NCI-H82 (cell line): ENCODE measurements around the gene ZNF581.

Experiments
- DNase-seq: peaks from one replicate; lab custom pipeline; 2025; lab: John Stamatoyannopoulos, UW

The ZNF581 gene

DNA sequence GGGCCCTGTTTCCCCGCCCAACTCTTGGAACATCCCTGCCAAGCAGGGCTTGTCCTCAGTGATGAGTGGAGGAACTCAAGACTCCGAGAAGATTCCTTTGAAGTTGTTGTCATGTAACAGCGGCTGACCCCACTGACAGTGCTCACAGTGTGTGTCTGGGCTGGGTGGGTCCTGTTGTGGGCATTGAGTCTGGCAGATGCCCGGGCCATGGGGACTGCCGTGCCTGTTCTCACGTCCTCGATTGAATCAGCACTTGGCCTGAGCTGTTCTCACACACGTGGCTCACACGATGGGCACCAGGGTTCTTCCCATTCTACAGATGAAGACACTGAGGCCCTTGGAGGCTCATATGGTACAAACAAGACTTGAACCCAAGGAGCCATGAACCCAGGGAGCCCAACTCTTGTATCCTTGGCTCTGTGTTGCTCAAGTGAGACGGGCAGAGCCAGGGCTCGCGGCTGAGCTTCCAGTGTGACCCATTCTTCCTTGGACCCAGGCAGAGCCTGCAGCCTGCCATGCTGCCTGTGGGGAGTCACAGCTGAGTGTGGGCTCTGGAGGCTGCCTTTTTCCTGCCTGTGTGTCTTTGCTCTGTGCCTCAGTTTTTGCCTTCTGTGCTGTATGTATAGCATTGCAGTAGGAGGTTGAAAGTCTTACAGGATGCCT lies 23.0 kb downstream of the ZNF581 start:
- no peak for DNase-seq

DNA sequence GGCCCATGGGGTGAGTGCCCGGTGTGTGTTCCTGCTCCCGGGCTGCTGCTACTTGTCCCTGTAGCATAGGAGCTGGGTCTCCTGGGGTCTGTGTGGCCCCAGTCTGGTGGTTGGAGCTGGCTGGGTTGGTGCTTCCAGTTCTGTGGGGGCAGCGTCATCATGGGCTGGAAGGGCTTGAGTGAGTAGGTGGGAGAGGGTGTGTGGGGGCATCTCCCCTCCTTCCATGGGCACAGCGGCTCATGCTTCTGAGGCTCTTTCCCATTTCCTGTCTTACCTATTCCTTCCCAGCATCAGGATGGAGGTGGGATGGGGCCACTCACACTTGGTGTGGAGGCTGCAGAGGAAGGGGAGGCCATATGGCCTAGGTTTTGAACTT lies 23.5 kb downstream of the ZNF581 start:
- DNase-seq, result no peak

DNA sequence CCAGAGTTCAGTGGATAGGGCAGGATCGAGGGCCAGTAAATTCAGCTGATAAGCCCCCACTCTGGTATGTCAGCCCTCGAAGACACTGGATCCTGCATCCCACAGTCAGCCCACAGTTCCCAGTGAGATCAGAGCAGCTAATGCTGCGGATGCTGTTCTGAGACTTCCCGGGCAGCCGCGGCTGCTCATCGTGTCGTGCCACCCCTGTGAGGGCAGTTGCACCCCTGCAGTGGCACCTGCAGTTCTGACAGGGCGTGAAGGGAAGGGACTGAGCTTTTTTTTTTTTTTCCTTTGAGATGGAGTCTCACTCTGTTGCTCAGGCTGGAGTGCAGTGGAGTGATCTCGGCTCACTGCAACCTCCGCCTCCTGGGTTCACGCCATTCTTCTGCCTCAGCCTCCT lies 24.1 kb downstream of the ZNF581 start:
- no peak for DNase-seq

DNA sequence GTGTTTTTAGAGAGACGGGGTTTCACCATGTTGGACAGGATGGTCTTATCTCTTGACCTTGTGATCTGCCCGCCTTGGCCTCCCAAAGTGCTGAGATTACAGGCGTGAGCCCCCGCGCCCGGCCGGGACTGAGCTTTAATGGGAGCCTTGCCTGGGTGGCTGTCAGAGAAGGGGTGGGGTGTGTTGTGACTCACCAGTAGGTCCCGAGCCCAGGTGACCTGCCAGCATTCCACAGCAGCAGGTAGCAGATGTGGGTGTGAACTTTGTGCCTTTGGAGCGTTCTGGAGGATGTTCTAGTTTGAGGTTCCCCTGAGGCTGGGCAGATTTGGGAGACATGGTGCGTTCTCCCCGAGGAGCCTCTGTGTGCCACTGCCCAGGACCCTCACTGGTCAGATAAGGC lies 24.5 kb downstream of the ZNF581 start:
- DNase-seq, result no peak

DNA sequence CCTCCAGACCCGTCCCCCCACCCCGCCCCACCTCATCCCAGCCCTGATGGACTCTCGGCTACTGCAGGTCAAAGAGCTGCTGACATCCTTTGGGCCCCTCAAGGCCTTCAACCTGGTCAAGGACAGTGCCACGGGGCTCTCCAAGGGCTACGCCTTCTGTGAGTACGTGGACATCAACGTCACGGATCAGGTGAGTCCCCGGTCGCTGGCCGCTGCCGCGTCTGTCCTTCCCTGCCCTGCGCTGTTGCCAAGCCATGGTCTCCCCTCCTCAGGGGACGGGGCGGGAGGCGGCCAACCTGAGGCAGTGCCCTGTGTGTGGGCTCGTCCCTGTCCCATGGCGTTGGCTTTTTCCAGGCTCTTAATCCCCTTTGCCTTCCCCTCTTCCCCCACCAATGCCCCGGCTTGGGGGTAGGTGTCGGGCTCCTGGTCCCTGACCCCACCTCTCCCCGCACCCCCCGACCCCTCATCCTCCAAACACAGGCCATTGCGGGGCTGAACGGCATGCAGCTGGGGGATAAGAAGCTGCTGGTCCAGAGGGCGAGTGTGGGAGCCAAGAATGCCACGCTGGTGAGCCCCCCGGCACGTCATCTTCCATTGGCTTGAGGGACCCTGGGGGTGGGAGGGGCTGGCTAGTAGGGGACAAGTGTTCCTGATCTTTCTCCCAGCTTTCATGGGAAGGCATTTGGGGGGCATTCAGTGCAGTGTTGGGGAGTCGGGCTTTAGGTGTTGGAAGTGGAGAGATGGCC lies 25.3 kb downstream of the ZNF581 start:
- DNase-seq, result no peak

DNA sequence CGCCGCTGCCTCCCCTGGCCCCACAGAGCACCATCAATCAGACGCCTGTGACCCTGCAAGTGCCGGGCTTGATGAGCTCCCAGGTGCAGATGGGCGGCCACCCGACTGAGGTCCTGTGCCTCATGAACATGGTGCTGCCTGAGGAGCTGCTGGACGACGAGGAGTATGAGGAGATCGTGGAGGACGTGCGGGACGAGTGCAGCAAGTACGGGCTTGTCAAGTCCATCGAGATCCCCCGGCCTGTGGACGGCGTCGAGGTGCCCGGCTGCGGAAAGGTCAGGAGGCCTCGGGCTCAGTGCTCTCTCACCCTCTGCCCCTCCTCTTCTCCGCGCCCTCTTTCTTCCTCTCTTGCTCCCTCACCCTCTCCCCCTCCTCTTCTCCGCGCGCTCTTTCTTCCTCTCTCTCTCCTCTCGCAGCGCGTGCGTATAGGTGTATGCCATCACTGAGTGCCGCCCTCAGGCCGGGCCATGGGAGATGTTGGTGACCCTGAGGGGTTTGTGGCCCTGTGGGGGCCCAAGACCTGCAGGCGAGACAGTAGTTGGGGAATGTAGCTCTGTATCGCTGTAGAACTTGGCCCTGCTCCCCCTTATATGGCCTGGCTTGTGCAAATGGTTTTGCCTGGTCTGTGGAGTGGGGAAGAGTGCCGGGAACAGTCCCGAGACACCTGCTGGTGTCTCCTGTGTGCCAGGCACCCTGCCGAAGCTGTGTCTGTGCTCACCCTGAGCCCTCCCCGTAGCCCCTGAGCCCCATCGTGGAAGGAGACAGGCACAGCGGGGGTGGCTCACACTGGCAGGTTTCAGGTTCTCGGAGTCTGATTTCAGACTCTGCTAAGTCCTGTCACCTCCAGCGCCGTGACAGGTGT lies 26.2 kb downstream of the ZNF581 start:
- no peak for DNase-seq

DNA sequence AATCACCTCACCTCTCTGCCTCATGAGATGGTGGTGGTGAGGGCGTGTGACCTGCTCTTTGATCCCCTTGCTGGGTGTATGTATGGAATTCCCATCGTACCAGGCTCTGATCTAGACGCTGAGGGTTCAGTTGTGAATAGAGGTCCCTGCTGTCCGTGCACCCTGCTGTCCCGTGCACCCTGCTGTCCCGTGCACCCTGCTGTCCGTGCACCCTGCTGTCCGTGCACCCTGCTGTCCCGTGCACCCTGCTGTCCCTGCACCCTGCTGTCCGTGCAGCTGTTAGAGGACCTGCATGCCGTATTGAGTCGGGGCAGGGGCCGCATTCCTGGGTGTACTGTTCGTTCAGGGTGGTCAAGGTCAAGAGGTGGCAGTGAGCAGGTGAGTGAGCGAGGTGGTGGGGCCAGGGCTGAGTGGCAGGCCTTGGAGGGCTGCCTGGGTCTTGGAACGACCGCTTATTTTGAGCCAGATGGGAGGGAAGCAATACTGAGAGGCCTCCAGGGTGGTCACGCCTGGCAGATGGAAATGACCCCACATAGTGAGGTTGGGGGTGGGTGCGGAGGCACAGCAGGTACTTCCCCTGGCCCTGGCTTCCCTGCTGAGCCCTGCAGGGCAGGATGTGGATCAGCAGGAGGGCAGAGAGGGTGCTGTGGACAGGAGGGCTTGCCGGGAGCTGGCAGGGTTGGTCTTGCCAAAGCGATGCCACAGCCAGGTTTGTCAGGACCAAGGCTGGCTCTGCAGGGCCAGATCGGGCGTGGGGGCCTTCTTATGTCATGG lies 27.0 kb downstream of the ZNF581 start:
- DNase-seq, result peak; percentile 17

DNA sequence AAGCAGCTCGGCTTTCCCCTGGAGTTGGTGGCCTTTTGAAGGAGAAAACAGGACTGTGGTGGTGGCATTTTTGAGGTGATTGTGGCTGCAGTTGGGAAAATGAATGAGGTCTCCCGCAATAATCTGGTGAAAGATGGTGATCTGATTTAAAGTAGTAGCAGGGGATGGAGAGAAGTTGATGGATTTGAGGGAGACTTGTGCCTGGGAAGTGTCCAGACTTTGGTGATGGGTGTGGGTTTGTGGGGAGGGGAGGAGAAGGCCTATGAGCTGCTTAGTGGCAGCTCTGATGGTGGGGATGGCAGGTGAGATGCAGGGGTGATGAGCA lies 27.6 kb downstream of the ZNF581 start:
- DNase-seq, result no peak

DNA sequence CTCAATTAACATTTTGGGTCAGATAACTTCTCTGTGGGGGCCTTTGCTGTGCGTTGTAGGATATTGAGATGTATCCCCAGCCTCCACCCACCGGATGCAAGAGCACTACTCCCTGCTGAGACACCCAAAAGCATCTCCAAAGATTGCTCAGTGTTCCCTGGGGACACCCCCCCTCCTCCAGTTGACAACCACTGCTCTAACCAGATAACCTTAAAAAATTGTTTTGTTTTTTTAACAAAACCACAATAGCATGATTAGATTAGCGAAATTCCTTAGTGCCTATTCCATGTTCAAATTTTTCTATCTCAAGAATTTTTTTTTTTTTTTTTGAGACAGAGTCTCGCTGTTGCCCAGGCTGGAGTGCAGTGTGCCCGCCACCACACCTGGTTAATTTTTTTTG lies 29.0 kb downstream of the ZNF581 start:
- no peak for DNase-seq

DNA sequence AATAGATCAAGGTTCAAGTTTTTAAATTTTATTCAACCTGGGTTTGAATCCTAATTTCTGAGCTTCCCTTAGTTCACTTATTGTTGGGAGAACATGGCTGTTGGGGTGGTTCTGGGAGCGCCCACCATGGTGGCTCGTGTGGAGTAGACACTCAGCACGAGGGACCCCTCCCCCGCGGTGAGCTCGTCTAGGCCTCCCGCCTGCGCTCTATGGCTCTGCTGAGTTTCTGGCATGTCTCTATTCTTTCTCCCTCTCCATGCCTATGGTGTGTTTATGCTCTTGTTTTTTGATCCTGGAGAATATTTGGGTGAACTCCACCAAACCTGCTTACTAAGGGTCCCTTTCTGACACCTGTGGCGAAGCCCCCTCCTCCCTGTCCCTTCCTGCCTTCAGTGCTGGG lies 30.0 kb downstream of the ZNF581 start:
- DNase-seq, result peak; percentile 55

DNA sequence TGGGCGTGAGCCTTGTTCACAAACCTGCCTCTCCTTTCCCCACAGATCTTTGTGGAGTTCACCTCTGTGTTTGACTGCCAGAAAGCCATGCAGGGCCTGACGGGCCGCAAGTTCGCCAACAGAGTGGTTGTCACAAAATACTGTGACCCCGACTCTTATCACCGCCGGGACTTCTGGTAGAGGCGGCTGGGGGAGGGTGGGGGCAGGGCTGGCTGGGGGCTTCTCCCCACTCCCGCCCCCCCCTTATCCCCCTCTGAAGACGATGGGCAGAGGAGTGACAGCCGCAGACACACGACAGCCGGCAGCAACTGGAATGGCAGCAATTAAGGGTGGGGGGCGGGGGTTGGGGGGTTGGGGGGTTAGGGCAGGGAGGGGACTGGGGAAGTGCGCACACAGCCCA lies 30.4 kb downstream of the ZNF581 start:
- DNase-seq, result no peak

DNA sequence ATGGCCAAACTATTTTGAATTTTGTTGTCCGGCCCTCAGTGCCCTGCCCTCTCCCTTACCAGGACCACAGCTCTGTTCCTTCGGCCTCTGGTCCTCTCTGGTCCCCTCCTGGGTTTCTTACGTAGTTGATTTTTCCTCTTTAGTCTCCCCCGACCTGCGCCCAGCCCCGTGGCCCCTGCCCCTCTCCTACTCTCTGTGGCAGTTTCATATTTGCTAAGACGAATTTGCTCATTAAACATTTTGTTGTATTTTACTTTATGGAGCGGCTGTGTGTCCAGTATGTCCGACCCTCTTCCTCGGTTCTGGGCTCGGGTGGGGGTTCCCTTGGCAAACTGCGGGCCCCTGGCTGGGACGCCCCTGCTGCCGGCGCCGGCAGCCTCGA lies 31.0 kb downstream of the ZNF581 start:
- DNase-seq, result peak; percentile 22

DNA sequence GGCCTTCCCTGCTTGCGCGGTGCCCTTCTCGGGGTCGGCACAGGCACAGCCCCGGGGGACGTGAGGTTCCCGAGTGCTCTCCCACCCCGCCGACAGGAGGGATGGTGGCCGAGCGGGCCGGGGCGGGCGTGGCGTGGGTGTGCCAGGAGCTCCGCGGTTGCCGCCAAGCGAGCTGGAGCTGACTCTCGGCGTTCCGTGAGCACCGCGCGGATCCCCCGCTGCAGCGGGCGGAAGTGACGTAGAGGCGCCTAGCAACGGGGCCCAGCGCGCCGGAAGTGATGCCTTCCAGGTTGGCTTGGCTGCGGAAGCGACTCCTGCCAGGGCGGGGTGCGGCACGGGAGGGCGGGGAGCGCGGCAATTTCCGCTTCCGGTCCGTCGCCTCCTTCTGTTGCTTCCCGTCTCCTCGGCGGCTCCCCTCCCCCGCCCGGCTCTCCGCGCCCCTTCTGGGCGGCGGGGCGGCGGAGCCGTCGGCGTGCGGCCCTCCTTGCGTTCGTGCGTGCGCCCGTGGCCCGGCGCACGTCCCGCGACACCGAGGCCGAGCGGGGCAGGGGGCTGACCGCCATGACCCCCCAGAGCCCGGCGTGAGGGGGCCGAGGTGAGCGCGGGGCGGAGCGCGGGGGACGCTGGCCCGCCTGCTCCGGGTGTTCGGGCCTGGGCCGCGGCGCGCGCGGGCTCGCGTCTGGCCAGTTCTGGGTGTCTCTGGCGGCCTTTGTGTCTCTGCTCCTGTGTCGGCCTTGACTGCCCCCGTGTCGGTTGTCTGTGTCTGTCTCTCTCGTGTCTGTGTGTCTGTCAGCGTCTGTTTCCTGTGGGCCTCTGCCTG lies 31.6 kb downstream of the ZNF581 start, which contains the start of gene EPN1:
TSS of gene EPN1 (plus strand) at position 386 of the 820 bp plus-strand sequence. CDS start 3,402 bp downstream, outside the sequence.
- peak; percentile 98 for DNase-seq

DNA sequence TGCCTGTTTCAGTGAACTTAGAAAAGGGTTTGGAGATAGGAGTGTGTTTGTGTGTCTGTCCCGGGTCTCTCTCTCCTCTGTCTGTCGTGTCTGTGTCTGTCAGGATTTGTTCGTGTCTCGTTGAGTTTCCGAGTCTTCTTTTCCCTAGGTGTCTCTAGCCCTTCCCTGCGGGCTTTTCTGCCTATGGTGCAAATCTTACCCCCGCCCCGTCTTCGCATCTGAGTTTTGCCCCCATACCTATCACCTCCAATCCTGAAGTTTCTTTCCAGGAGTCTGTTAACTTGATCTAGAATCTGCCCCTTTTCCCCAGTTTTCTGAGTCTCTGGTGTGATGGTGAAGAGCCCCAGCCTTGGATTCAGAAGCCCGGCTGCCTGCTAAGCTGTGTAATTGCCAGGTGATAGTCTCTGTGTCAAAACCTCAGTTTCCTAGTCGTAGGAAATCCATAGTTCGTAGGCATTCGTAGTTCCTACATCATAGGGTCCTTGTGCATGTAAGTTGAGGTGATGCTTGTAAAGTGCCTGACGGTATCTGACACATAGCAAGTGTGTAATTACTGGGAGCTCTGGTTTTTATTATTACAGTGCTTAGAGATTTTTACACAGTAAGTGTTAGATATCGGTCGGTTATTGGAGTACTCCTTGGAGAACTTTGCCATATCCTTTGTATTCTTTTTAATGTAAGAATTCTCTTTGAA lies 32.4 kb downstream of the ZNF581 start:
- DNase-seq, result no peak

DNA sequence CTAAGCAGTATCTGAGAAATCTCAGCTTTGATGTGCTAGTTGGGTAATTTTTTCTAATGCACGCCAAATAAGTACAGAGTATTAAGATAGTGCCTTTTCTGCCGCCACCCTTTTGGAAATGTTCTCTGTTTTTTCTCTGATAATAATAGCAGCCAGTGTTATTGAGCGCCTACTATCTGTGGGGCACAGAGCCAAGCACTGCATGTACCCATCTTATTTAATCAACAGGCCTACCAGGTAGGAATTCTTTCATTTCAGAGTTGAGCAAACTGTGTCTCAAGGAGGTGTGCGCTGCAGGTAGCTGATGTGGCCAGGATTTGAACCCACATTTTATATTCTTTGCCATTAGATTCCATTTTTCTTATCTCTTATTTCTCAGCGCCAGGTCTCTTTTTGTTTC lies 32.9 kb downstream of the ZNF581 start:
- DNase-seq, result no peak

DNA sequence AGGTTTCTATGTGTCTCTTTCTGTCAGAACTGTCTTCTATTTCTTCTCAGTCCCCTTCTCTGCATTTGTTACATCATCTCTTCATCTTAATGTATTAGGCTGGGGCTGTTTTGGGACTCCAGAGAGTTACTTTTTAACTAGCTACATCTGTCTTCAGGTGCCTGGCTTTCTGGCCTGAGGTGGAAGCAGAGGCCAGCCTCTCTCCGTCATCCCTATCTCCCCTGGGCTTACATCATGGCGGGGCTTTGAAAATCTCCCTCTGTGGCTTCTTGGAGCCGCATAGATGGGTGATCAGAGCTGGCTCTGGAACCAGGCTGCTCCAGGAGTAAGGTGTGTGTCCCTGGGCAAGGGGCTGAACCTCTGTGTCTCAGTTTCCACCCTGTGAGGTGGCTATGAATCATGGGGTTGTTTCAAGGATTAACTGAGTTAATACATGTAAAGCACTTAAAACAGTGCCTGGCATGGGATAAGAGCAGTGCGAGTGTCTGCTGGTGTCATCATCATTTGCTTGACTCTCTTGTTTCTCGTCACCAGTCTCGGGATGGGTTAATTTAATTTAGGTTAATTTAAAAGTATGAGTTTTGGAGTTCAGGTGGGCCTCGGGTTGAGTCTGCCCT lies 33.5 kb downstream of the ZNF581 start:
- DNase-seq, result no peak

DNA sequence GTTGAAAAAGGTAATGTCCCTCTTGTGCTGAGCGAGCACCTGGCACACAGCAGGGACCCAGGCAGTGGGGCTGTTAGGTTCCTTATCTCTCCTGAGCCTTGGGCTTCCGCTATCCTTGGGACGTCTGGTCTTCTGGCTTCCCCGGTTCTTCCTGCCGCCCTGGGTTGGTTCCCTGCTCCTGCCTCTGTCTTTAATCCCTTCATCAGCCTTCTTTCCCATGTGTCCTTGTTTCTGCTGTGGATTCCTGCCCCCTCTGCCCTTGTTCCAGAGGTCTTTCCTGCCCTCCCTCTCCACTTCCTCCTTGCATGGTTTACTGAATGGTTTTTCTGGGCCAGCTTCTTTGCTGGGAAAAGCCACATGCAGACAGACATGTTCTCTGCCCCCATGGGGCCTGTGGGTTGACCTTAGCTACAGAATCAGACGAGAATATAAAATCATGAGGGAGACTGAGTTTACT lies 34.2 kb downstream of the ZNF581 start:
- DNase-seq, result no peak

DNA sequence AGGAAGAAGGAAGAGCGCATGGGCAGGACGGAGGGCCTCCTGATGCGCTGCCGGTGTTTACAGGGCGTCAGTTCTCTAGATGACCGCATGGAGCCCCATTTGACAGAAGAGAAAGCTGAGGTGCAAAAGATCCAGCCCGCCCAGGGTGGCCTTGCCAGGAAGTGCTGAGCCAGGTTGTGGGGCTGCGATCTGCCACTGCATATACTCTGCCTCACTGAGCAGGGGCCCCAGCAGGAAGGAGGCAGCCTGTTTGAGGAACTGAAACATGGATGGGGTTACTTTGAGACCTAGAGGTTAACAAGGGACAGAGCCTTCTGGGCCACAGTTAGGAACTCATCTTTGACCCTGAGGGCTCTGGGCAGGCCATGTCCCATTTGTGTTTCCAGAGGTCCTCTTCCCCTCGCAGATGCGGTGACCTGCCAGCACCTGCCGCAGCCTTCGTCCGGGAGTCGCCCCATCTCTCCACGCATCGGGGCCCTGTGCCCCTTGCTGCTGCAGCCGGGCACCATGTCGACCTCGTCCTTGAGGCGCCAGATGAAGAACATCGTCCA lies 34.7 kb downstream of the ZNF581 start:
- no peak for DNase-seq

DNA sequence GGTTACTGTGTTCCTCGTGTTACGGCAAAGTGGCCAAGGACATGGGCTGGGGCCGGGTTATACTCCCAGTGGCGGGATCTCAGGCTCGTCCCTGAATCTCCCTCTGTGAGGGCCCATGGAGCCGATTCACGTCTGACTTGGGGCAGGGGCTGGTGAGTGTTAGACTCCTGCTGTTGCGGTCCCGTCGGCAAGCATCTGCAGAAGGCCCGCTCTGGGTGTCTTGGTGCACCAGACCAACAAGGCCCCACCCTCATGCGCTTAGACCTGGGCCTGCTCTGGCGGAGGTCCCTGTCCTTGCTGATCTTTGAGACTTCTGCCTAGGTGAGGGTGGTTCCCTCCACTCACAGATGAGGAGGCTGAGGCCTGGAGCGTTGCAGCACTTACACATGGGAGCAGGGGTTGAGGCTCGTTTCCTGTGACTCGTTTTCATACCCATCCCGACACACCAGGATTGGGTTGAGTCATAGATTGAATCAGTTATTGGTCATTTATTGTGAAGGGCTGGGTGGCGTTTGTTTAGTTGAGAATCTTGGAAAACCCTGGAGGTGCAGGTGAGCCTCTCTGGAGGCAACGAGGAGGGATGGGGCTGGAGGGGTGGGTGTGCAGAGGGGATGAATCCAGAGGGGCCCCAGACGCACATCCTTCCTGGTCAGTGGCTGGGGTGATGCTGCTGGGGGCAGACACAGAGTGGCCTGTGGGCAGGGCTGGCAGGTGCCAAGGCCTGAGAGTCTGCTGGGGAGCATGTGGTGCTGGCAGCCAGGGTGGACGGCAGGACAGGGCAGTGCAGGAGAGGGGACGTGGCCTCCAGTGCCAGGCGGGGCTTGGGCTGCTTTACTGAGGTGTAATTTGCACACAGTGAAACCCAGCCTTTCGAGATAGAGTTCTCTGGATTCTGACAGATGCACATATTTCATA lies 36.2 kb downstream of the ZNF581 start:
- DNase-seq, result no peak
